Measurements from ENCODE around the gene REPS2. TPM values are rescaled to one million over a fixed set of nuclear protein-coding genes. Genes with fewer than 3 reads are reported as not detected.

Gene REPS2
- total RNA-seq, 4 donors from 2014 or later = 10.8 to 37.0 (median 17.5) TPM

- WGBS, 2 donors (ENCODE audit: low coverage in 1 of 2) = 72% methylated on average over 6 of the region's 6 CpGs; no CpG with 5 or more reads in 1 of the 2 donors
- intact Hi-C loops (cut with DNase I; ENCODE audit: low total_unique reads) = no loop called here
- no peaks in the 10 kb centered on the region for H3K4me1 ChIP-seq
- no peak overlapping the region for H3K27ac ChIP-seq
- H3K36me3 ChIP-seq = no peaks in the 10 kb centered on the region
- in situ Hi-C loops (cut with MboI; ENCODE audit: low pct_ligation_motif_present in 1 of 4, low pct_unique_long_range_greater_than_20kb in 1 of 4, low sequenced_read_pairs in 3 of 4) = no loop called here
- TF ChIP-seq EP300 (IDR thresholded peaks at IDR 0.05; ENCODE audit: low read depth) (no peak), CTCF (IDR thresholded peaks at IDR 0.05) (no peak), POLR2AphosphoS5 (IDR thresholded peaks at IDR 0.05) (no peak), POLR2A (IDR thresholded peaks at IDR 0.05) (no peak)
- no peak for DNase-seq
- H3K27me3 ChIP-seq = no peaks in the 10 kb centered on the region
- H3K4me3 ChIP-seq = no peak overlapping the region
- H3K9me3 ChIP-seq = no peaks in the 10 kb centered on the region
These were observed 174.4 kb downstream of the REPS2 start for GRCh38 chrX:17120816-17121215.

GRCh38 chrX:17154001-17154400 is 207.5 kb downstream of the REPS2 start:
- no peak for DNase-seq
- in situ Hi-C loops (cut with MboI; ENCODE audit: low pct_ligation_motif_present in 1 of 4, low pct_unique_long_range_greater_than_20kb in 1 of 4, low sequenced_read_pairs in 3 of 4) (no loop called here), intact Hi-C loops (cut with DNase I; ENCODE audit: low total_unique reads) (loop anchor here (10.0 kb wide), 1 partner anchor 729 kb away; no protein-coding TSS in a partner anchor)
- Histone ChIP-seq H3K4me1 (no peaks in the 10 kb centered on the region), H3K36me3 (no peaks in the 10 kb centered on the region), H3K27me3 (no peaks in the 10 kb centered on the region), H3K27ac (no peak overlapping the region), H3K4me3 (no peak overlapping the region), H3K9me3 (no peaks in the 10 kb centered on the region)
- TF ChIP-seq CTCF (IDR thresholded peaks at IDR 0.05) = no peak
- no peak for TF ChIP-seq POLR2A (IDR thresholded peaks at IDR 0.05)
- TF ChIP-seq EP300 (IDR thresholded peaks at IDR 0.05; ENCODE audit: low read depth) = no peak
- TF ChIP-seq POLR2AphosphoS5 (IDR thresholded peaks at IDR 0.05) = no peak
- WGBS, 2 donors (ENCODE audit: low coverage in 1 of 2) = 83 to 100% methylated on average over 1 to 2 of the region's 2 CpGs

GRCh38 chrX:17160975-17161374 is 214.5 kb downstream of the REPS2 start:
- Histone ChIP-seq H3K4me3 (no peak overlapping the region), H3K9me3 (no peaks in the 10 kb centered on the region), H3K27ac (no peak overlapping the region), H3K36me3 (no peaks in the 10 kb centered on the region), H3K4me1 (no peaks in the 10 kb centered on the region), H3K27me3 (no peaks in the 10 kb centered on the region)
- intact Hi-C loops (cut with DNase I; ENCODE audit: low total_unique reads) = no loop called here
- 96% methylated on average over 1 of the region's 1 CpG; no CpG with 5 or more reads in 1 of the 2 donors for WGBS, 2 donors (ENCODE audit: low coverage in 1 of 2)
- no peak for DNase-seq
- in situ Hi-C loops (cut with MboI; ENCODE audit: low pct_ligation_motif_present in 1 of 4, low pct_unique_long_range_greater_than_20kb in 1 of 4, low sequenced_read_pairs in 3 of 4) = no loop called here
- TF ChIP-seq POLR2A (IDR thresholded peaks at IDR 0.05) = no peak
- no peak for TF ChIP-seq EP300 (IDR thresholded peaks at IDR 0.05; ENCODE audit: low read depth)
- TF ChIP-seq POLR2AphosphoS5 (IDR thresholded peaks at IDR 0.05) = no peak
- TF ChIP-seq CTCF (IDR thresholded peaks at IDR 0.05) = no peak

GRCh38 chrX:17161991-17162390 is 215.5 kb downstream of the REPS2 start:
- TF ChIP-seq POLR2AphosphoS5 (IDR thresholded peaks at IDR 0.05) (no peak), EP300 (IDR thresholded peaks at IDR 0.05; ENCODE audit: low read depth) (no peak), POLR2A (IDR thresholded peaks at IDR 0.05) (no peak), CTCF (IDR thresholded peaks at IDR 0.05) (no peak)
- no peaks in the 10 kb centered on the region for H3K9me3 ChIP-seq
- H3K4me3 ChIP-seq = no peak overlapping the region
- H3K27ac ChIP-seq = no peak overlapping the region
- WGBS, 2 donors (ENCODE audit: low coverage in 1 of 2) = 97% methylated on average over 1 of the region's 1 CpG; no CpG with 5 or more reads in 1 of the 2 donors
- no peaks in the 10 kb centered on the region for H3K27me3 ChIP-seq
- no peak for DNase-seq
- no peaks in the 10 kb centered on the region for H3K36me3 ChIP-seq
- no peaks in the 10 kb centered on the region for H3K4me1 ChIP-seq
- in situ Hi-C loops (cut with MboI; ENCODE audit: low pct_ligation_motif_present in 1 of 4, low pct_unique_long_range_greater_than_20kb in 1 of 4, low sequenced_read_pairs in 3 of 4) (no loop called here), intact Hi-C loops (cut with DNase I; ENCODE audit: low total_unique reads) (no loop called here)

Data from transverse colon (tissue), 4 donors.